GM18526 (cell line): Measurements from ENCODE around the gene MB21D2.

Experiments
- POLR2A ChIP-seq: IDR thresholded peaks from 3 replicates; pipeline ENCODE4 v1.6.1; 2011; ENCODE audit not compliant: insufficient read length; ENCODE audit errors: extremely low read depth

The MB21D2 gene

DNA sequence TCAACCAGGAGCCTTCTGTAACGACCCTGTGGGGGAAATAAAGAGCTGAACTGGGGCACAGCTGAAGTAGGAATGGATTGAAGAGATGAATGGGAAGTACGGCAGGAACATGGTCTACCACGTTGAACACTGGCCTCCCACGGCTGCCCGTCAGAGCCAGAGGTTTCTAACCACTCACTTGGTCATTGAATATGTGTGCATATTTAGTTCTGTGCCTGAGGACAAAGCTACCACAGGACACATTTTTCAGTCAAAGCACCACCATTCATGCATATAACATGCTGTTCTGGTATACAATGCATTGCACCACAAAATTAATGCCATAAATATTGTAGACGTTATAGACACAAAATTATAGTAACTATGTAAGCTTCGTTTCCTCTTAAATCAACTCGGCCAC lies 75.5 kb downstream of the MB21D2 start:
- no peak for TF ChIP-seq POLR2A

DNA sequence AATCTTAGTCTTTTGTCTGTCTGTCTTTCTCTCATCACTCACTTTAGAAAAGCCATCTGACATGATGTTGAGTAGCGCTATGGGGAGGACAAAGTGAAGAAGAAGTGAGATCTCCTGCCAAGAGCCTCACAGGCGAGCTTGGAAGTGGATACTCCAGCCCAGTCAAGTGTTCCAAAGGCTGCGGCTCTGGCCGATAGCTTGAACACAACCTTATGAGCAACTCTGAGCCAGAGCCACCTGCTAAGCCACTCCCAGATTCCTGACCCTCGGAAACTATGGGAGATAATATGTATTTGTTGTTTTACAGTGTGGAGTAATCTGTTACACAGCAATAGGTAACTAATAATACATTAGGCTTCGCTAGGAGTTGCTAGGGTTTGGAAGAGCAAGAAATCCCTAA lies 76.2 kb downstream of the MB21D2 start:
- no peak for TF ChIP-seq POLR2A

DNA sequence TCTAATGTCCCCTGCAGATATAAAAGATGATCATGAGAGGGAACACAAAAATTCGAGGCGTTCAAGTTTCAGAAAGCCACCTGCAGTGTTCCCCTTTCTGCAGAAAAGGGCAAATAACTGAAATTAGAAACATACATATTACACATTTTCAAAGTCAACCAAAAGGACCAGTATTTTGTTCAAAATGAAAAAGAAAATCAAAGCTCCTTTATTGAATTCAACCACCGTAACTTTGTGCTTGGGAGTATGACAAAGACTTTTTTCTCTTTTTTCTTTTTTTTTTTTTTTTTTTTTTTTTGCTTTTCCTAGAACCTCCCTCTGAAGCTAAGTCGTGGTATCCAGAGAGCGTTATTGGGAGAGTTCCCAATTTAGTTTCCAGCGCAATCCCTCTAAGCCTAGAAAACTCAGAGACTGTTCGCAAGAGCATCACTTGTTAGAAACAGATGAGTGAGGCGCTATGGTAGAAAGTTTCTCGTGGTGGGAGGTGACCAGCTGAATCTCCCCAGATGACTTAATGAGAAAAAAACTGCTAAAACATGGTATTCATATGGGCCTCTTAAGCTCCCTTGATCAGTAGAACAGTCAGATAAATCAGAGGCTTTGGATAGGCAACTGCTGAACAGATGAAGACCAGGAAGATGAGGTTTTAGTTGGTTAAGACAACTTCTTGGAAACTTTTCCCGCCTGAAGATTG lies 77.4 kb downstream of the MB21D2 start:
- TF ChIP-seq POLR2A = no peak

DNA sequence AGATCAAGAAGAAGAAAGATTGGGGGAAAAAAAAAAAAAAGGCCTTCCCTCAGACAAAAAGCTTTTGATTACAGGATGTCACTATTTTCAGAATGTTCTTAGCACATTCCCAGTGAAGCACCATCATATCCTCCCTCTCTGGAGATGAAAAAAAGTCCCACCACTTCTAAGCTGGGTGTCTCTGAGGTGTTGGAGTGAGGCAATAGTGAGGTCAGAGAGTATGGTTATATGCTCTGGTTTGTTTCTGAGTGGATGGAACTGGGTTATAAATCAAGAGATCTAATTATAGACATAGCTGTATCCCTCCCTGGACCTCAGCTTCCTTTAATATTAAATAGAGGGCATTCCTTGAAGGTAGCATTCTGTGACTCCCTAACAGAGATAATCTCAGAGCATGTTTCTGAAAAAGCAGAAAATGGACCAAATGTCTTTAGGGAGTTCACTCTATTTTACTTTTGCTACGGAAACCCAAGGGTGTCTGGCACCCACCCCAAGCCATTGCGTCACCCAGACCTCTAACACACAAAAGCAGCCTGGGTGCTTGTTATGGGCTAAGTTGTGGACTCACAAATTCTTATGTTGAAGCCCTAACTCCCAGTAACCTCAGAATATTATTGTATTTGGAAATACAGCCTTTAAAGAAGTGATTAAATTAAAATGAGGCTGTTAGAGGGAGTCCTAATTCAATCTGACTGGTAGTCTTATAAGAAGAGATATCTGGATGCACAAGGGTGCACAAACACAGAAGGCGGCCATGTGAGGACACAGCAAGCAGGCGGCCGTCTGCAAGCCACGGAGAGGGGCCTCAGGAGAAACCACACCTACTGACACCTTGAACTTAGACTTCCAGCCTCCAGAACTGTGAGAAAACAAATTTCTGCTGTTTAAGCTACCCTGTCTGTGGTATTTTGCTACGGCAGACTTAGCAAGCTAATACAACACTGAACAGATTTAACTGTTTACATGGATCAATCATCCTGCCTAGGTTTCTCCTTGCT lies 81.5 kb downstream of the MB21D2 start:
- no peak for TF ChIP-seq POLR2A

DNA sequence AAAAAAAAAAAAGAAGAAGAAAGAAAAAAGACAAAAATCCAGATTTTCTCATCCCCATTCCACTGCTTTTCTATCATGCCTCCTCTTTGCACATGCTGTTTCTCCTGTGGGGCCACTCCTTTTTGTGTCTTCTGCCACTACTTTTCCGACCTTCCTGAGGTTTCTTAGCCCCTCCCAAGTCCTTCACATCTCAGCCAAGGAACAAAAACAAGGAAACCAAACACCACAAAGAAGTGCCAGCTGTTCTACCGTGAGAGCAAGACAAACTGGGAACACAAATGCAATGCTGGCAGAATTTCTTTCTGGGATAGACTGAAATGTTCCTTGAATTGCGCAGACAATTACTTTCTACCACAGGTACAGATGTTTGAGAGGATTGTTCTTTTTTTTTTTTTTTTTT lies 83.2 kb downstream of the MB21D2 start:
- no peak for TF ChIP-seq POLR2A

DNA sequence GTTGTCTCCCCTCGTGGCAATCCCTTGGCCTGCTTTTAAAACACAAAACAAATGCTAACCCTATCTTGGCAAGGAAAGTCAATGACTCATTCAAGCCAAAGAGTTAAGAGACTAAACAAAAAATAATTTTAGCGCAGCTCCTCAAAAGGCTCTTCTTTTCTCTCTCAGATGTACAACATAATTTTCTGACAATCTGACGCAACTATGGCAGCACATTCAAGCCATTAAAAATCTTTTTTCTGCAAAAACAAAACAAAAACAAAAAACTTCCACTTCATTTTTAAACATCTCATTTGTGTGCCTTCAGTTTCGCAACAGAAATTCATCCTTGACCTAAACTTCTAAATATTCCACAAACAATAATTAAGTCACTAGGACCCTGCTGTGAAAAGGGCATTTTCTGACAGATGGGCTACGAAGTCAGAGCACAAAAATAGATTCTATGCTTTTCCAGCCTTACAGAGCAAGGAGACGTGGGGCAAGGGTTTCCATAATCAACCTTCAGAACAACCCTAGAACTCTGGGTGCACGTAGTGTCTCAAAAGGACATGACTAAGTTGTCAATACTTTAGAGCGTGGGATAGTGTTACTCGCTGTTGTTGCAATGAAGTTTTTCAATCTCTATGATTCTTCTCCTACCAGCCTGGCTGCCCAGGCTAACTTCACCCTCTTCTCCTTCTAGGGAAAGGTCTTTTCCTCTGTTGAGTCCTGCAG lies 84.3 kb downstream of the MB21D2 start:
- TF ChIP-seq POLR2A = no peak

DNA sequence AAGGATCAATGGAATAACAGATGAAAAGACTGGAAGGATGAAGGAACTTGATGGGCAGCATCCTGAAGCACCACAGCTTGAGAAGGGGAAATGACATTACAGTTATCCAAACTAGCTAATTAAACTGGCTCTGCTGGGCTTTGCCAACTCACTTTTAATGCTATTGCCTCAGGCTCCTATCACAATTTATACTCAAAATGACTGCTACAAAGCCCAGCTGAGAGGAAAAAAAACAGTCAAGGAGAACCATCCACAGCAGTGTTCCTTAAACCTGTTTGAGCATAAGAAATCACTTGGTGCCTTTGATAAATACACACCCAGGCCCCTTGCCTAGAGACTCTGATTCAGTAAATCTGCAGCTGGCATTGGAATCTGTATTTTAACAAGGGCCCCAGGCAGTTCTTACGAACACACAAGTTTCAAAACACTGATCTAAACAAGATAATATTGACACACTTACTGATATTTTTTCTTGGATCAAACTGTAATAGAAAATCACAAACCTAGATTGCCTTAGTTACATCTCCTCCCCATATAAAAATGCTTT lies 85.8 kb downstream of the MB21D2 start:
- TF ChIP-seq POLR2A = no peak

DNA sequence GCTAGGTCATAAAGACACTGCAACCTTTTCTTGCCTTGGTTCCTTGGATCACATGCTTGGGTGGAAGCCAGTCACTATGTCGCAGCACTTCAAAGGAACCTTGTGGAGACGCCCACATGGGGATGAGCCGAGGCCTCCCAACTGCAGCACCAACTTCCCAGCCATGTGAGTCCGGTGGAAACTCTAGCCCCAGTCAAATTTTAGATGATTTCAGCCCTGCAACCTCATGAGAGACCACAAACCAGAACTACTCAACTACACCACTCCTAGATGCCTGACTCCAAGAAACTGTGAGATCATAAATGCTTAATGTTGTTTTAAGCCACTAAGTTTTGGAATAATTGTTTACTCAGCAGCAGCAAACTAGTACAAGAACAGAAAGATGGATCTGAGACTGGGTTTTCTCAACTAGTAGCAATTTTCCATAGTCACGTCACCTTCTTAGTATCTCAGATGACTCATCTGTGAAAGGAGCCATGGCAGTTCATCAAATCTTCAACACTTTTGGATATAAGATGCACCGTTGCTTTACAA lies 86.5 kb downstream of the MB21D2 start:
- no peak for TF ChIP-seq POLR2A

DNA sequence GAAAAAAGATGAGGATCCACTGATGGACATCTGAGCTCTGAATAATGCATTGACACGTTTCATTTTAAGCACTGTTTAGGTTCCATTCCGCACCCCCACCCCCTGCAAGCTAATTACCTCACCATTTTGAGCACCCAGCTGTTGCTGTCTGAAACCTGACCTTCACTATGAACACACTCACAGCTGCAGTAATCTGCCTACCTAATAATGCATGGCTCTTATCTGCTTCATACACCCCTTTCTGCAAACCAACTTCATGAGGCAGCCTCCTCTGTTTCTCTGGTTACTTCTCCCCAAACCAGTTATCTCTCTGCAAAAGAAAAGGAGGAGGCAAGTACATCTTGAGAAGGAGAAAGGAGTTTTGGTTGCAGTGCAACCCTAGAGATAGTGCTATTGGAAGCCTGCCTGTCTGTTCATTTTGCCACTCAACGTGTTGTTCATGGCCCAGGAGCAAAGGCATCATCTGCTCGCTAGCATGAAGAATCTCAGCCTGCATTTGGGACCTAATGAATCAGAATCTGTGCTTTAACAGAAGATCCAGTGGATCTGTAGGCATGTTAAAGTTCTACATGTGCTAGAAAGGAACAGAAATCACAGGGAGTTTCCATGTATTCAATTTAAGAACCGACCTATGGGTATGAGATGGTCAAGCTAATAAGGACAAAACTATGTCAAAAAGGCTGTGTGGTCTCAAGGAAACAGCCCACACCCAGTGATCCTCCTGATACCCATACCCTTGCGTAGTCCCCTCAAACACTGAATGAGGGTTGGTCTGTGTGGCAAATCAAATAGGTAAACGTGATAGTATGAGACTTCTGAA lies 87.2 kb downstream of the MB21D2 start:
- TF ChIP-seq POLR2A = no peak

DNA sequence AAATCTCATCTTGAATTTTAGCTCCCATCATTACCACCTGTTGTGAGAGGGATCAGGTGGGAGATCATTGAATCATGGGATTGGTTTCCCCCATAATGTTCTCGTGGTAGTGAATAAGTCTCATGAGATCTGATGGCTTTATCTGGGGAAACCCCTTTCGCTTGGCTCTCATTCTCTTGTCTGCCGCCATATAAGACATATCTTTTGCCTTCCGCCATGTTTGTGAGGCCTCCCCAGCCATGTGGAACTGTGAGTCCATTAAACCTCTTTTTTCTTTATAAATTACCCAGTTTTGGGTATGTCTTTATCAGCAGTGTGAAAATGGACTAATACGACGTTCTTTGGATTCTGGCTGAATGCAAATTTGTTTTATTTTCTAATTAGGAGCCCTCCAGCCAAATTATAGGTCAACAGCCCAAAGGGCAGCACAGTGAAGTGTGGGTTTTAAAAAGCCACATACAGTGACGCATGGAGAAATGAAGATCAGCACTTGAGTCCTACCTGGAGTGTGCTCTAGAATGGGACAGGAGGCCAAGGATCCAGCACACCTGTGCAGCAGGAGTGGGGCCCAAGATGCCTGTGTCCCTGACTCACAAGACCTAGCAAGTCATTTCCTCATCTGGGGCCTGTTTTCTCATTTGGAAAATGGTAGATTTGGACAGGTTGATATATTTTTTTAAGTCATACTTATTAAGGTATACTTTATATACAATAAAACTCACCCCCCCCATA lies 89.6 kb downstream of the MB21D2 start:
- no peak for TF ChIP-seq POLR2A

DNA sequence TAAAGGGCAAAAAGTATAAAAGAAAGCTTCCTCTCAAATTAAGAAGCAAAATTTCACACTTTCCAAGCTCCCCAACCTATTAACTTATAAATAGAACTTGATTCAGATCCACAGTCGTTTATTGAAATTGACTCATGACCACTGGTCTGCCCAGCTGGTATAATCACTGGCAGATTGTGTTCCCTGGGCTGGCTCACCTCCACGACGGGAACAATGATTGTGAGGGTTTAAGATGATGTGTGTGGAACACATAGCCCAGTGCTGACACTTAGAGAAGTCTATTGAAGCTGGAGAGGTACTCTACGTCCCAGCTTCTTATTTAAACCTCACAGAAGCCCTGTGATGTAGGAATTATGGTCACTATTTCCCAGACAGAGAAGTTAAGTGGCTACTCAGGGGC lies 90.4 kb downstream of the MB21D2 start:
- no peak for TF ChIP-seq POLR2A

DNA sequence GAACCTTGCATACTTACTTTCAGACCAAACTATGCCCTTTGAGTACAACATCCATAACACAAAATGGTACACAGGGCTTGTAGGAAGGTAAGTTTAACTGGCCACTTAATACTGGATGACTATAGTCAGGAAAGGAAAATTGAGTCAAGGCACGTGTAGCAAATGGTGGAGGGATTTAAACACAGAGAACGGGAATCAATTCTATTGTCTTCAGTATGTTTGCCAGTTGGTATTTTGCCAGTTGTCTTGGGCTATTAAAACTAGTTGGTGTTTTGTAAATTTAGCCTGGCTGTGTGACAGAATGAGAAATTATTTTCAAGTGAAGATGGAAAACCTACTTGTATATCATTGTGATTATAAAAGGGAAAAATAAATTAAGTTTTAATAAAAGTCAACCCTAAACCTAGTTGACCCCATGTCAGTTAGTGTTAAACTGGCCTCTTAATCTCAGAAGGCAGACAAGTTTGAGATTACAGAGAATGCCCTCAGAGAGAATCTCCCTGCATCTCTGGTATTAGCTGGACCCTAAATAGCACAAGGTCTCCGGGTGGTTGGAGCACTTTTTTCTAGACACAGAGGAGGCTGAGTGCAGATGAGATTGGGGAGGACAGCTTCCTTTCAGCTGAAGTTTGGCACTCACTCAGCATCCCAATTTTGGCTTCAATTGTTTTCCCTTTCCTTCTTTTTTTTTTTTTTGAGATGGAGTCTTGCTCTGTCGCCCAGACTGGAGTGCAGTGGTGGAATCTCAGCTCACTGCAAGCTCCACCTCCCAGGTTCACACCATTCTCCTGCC lies 91.2 kb downstream of the MB21D2 start:
- TF ChIP-seq POLR2A = no peak

DNA sequence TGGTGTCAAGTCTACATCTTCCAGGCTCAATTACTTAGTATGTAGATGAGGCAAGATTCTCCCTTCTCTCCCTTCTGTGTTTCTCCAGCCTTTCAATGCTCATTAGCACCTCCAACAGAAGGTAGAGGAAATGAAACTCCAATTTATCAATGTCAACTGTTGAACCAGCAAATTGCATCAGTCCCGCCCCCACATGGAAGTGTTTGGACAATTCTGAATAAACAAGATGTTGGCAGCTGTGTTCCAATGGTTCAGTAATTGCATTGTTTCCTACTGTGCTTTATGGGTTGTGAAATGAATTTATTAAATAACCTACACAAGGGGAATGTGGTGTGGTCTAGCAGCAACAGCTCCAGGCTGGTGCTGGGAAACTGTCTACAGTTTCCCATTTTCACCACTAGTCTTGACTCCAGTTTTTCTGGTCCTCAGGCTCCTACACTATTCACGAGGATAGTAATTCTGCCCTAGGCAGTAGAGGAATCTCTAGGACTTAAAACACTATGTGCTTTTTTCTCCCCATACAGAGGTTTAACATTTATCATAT lies 91.9 kb downstream of the MB21D2 start:
- no peak for TF ChIP-seq POLR2A

DNA sequence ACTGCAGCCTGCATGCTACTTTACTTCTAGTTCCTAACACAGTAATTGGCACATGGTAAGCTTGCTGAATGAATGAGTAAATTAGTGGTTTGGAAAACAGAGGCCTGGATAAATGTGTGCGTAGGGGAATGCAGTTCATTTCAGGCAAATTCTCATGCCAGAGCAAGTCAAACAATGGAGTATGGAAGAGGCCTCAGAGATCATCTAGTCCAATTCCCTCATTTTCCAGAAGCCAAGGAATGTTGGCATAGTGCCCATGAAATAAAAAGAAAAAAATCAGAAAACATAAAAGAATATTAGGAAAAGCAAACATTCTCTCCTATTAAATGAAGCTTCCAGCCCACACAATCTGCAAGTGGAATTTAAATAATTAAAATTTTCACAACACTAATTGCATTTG lies 92.4 kb downstream of the MB21D2 start:
- TF ChIP-seq POLR2A = no peak
